Bronchial epithelial cell (primary cell): Measurements from ENCODE around the gene KBTBD4. TPM values are rescaled to one million over a fixed set of nuclear protein-coding genes. Genes with fewer than 3 reads are reported as not detected.

Experiments used
- DNase-seq: peaks from one replicate; pipeline ENCODE4 v3.0.0-alpha.2; 2010; ENCODE audit warnings: low read depth
- FAIRE-seq: peaks from 2 replicates; lab custom pipeline; 2011; peaks lifted over from hg19 to GRCh38; lab: Jason Lieb, UNC
- H3K27me3 ChIP-seq: 2 replicates; pipeline ENCODE4 v1.5.1; 2011; ENCODE audit warnings: low read length; ENCODE audit not compliant: control insufficient read depth, insufficient read depth
- H3K36me3 ChIP-seq: 2 replicates; pipeline ENCODE4 v1.5.1; 2011; ENCODE audit warnings: low read length; ENCODE audit not compliant: control insufficient read depth, insufficient read depth
- H3K4me3 ChIP-seq: 2 replicates; pipeline ENCODE4 v1.5.1; 2011; ENCODE audit warnings: mild to moderate bottlenecking, low read depth, low read length, control low read depth
- CTCF ChIP-seq: IDR thresholded peaks from 2 replicates; pipeline ENCODE4 v1.5.1; 2011; ENCODE audit warnings: mild to moderate bottlenecking, moderate library complexity, low read length, control low read depth, inconsistent platforms; ENCODE audit not compliant: insufficient read depth, severe bottlenecking
- total RNA-seq: library from RNA; depleted of rRNA; stranded (reverse); fragments of >200 nt; gene quantifications from 2 replicates; pipeline ENCODE4 v1.2.1, GENCODE V29; 2014

The KBTBD4 gene
- total RNA-seq, 1 donor from 2014 or later = 14.7 TPM

- no peak for TF ChIP-seq CTCF
- DNase-seq = no peak
- no peak for FAIRE-seq
- H3K4me3 ChIP-seq = no peak overlapping the region
- no peaks in the 10 kb centered on the region for H3K36me3 ChIP-seq
- peaks cover 36% of the 10 kb centered on the region for H3K27me3 ChIP-seq
These were observed 14.7 kb upstream of the KBTBD4 start for GRCh38 chr11:47593492-47593933.

GRCh38 chr11:47592970-47593369 lies 14.2 kb upstream of the KBTBD4 start:
- TF ChIP-seq CTCF = no peak
- H3K36me3 ChIP-seq = no peaks in the 10 kb centered on the region
- DNase-seq (no peak), FAIRE-seq (no peak)
- H3K27me3 ChIP-seq = peaks cover 36% of the 10 kb centered on the region
- H3K4me3 ChIP-seq = no peak overlapping the region

GRCh38 chr11:47592251-47592650 lies 13.5 kb upstream of the KBTBD4 start:
- Histone ChIP-seq H3K27me3 (peaks cover 36% of the 10 kb centered on the region), H3K4me3 (no peak overlapping the region), H3K36me3 (no peaks in the 10 kb centered on the region)
- peak; percentile 93 for FAIRE-seq
- TF ChIP-seq CTCF = no peak
- DNase-seq = no peak

GRCh38 chr11:47591764-47592163 lies 13.0 kb upstream of the KBTBD4 start:
- FAIRE-seq (no peak), DNase-seq (no peak)
- Histone ChIP-seq H3K36me3 (no peaks in the 10 kb centered on the region), H3K27me3 (peaks cover 36% of the 10 kb centered on the region), H3K4me3 (no peak overlapping the region)
- no peak for TF ChIP-seq CTCF

GRCh38 chr11:47589977-47590861 lies 11.4 kb upstream of the KBTBD4 start:
- no peak for FAIRE-seq
- peak overlapping the region; percentile 18 for H3K4me3 ChIP-seq

More at GRCh38 chr11:47589977-47590861, 11.4 kb upstream of the KBTBD4 start:
- no peaks in the 10 kb centered on the region for H3K36me3 ChIP-seq
- DNase-seq = no peak
- H3K27me3 ChIP-seq = peaks cover 34% of the 10 kb centered on the region
- TF ChIP-seq CTCF = no peak
